ENCODE data around the gene PRRC2A. TPM values are rescaled to one million over a fixed set of nuclear protein-coding genes. Genes with fewer than 3 reads are reported as not detected.

Gene PRRC2A
- total RNA-seq, 1 donor from 2014 or later: 81.2 TPM

DNA sequence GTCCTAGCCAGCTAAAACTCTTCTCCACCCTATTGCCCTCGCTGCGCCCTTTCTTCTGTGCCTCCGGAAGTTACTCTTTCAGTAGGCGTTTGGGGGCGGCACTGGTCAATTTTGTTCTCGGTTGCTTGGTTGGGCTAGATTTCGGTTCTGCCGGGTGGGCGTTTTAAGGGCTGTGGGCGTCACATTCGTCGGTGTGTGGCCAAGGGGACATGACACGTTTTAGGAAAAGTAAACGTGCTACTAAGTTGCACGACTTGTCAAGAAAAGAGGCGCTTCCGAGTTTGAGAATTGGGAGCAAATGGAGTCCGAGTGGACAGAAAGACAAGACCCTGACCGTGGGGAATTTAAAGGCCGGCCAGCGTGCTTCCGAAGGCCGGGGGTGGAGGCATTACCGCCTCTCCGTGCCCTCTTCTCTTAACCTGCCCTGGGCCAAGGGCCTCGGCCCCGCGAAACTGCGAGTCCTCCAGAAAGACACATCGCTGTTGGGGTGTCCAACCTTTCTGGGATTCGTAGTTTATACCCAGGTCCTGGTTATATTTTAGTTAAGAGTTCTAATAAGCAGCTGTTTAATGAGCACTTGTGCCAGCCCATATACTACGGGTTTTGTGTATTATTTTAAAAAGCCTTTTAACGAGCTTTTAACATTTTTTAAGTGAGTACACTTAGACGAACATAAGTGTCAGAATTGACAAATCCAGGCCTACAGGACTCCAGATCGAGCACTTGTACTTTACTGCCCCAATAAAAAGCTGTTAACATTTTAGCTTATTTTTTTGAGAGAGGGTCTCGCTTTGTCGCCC is 32.6 kb downstream of the PRRC2A start:
- DNase-seq (ENCODE audit: low read depth): peak; percentile 69

DNA sequence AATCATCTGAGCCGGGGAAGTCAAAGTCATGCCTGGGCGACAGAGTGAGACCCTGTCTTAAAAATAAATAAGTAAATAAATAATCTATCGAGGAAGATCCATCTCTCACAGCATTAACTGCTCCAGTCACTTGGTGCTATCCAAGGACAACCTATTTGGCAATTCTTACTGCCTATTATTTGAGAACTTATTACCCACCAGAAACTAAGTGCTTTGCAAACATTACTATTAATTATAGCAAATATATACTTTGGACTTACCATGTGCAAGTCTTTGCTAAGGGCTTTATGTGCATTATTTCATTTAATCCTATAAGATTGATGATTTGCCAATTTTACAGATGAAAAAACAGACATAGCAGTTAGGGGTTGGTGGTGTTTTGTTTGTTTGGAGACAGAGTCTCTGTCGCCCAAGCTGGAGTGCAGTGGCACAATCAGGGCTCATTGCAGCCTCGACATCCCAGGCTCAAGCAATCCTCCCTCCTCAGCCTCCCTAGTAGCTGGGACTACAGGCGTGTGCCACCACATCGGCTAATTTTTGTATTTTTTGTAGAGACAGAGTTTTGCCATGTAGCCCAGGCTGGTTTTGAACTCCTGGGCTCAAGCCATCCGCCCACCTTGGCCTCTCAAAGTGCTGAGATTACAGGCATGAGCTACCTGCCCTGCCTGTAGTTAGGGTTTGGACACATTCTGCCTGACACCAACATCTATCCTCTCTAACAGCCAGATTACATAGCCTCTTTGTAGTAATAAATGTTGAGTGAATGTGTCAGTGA is 34.2 kb downstream of the PRRC2A start:
- DNase-seq (ENCODE audit: low read depth): no peak
- TF ChIP-seq, protein P1, sequence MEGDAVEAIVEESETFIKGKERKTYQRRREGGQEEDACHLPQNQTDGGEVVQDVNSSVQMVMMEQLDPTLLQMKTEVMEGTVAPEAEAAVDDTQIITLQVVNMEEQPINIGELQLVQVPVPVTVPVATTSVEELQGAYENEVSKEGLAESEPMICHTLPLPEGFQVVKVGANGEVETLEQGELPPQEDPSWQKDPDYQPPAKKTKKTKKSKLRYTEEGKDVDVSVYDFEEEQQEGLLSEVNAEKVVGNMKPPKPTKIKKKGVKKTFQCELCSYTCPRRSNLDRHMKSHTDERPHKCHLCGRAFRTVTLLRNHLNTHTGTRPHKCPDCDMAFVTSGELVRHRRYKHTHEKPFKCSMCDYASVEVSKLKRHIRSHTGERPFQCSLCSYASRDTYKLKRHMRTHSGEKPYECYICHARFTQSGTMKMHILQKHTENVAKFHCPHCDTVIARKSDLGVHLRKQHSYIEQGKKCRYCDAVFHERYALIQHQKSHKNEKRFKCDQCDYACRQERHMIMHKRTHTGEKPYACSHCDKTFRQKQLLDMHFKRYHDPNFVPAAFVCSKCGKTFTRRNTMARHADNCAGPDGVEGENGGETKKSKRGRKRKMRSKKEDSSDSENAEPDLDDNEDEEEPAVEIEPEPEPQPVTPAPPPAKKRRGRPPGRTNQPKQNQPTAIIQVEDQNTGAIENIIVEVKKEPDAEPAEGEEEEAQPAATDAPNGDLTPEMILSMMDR (conservative IDR thresholded peaks at IDR 0.05; ENCODE audit: low read depth, low read length): no peak
- no peak overlapping the region for H3K4me3 ChIP-seq (ENCODE audit: low read depth, low read length)

More for the DNA sequence above, 32.6 kb downstream of the PRRC2A start:
- H3K4me3 ChIP-seq (ENCODE audit: low read depth, low read length): peak overlapping the region; percentile 84
- TF ChIP-seq, protein P1 (conservative IDR thresholded peaks at IDR 0.05; ENCODE audit: low read depth, low read length): no peak

DNA sequence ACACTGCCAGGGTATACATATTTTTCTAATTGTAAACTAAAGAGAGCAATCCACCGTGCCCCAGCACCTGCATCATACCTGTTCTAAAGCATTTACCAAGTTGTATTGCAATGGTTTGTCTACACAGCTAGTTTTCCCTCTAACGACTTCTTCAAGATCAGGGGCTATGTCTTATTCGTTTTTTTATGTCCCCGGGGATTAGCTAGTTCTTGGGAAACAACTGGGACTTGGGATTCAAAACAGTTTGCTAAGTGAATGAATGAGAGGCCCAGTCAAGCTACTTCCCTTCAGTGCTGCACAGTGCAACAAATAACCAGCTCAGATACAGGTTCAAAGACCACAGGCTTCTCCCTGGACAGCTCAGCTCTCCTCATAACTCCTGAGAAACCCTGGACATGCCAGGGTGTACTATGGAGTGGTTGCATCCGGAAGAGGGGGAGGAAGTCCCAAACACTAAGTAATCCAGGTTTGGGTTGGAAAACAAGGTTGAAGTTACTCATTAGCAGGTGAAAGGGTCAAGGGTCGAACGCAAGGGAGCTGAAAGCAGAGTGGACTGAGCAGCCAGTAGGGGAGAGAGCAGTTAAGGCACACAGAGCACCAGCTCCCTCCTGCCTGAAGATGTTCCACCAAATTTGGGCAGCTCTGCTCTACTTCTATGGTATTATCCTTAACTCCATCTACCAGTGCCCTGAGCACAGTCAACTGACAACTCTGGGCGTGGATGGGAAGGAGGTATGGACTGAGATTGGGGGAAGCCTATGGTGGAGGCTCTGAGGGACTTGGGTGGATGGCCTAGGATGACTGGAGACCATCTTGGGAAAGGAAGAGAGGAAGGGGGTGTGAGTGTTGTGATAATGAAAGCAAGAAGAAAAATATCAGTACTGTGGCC is 35.1 kb downstream of the PRRC2A start, which contains the start of gene APOM:
Gene APOM (plus strand): TSS at position 546 of the 889 bp plus-strand sequence. CDS start 73 bp downstream, at position 619.
- TF ChIP-seq, protein P1 (conservative IDR thresholded peaks at IDR 0.05; ENCODE audit: low read depth, low read length): no peak
- peak; percentile 67 for DNase-seq (ENCODE audit: low read depth)

DNA sequence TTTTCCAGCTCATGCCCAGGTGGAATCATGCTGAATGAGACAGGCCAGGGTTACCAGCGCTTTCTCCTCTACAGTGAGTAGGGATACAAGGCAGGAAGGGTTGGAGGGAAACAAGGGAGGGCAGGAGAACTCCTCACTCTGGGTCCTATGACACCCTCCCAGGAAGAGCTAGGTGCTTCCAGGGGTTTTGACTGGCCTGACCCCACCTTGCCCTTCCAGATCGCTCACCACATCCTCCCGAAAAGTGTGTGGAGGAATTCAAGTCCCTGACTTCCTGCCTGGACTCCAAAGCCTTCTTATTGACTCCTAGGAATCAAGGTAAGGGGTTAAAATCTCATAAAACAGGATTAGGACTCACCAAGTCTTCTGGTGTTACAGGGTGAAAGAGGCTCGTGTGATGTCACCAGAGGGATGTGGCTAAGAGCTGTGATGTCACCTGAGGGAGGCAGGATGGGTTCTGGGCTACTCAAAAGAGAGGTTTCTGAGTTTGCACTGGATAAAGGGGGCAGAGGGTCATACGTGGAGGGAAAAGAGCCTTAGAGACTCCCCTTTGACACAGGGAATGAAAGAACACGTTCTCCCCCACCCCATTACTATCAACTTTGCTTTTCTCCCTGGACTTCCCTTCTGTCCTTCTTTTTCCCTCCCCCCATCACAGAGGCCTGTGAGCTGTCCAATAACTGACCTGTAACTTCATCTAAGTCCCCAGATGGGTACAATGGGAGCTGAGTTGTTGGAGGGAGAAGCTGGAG is 37.1 kb downstream of the PRRC2A start:
- TF ChIP-seq, protein P1 (conservative IDR thresholded peaks at IDR 0.05; ENCODE audit: low read depth, low read length): no peak
- no peak for DNase-seq (ENCODE audit: low read depth)
- no peak overlapping the region for H3K4me3 ChIP-seq (ENCODE audit: low read depth, low read length)

More for the DNA sequence above, 35.1 kb downstream of the PRRC2A start, which contains the start of gene APOM:
- H3K4me3 ChIP-seq (ENCODE audit: low read depth, low read length): no peak within 1 kb of the TSS

DNA sequence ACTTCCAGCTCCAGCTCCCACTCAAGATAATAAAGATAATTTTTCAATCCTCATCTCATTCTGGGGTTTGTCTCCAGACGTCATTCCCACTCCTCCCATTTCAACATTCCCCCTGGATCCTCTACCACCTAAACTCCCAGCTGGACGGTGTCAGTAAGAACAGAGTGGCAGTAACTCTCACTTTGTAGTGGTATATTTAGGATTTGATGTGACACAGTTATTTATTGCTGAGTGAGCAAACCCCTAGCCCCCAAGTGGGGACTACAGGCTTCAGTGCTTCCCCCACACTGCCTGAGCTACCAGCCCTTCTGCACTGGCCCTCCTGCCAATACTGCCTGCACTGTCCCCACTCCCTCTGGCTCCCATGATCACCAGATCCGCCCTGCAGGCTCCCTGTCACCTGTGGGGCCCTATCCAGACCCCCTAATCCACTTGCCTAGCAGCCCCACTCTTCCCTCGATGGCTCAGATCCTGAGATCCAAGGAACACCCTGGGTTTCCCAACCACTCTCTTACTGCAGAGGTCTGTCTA is 37.7 kb downstream of the PRRC2A start:
- DNase-seq (ENCODE audit: low read depth): no peak
- peak overlapping the region; percentile 5 for H3K4me3 ChIP-seq (ENCODE audit: low read depth, low read length)

More for the DNA sequence above, 37.7 kb downstream of the PRRC2A start:
- TF ChIP-seq, protein P1 (conservative IDR thresholded peaks at IDR 0.05; ENCODE audit: low read depth, low read length): no peak
